Measurements from ENCODE around the gene ADAM10.

The ADAM10 gene

DNA sequence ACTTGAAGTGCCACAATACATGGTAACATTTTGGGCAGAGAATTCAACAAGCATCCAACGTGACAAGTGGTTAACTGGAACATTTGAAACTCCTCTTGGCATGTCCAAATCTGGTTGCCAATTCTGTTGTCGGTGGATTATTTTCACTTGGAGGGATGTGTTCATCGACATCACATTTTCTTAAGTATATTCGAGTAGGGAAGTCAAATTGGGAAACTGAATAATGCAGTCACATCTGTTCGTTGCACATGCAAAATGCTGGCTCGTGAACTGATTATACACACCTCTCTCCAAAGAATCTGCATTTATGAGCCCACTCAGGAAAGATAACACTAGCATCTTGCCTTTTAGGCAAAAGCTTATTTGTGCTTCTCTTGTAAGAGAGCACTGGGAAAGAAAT is 178.0 kb downstream of the ADAM10 start:
- no peak for DNase-seq

GRCh38 chr15:58569455-58569854 is 180.1 kb downstream of the ADAM10 start:
- no peak for DNase-seq

GRCh38 chr15:58568157-58568571 is 181.3 kb downstream of the ADAM10 start:
- DNase-seq: no peak

GRCh38 chr15:58566029-58566428 is 183.5 kb downstream of the ADAM10 start:
- DNase-seq: no peak

GRCh38 chr15:58565619-58566018 is 183.9 kb downstream of the ADAM10 start:
- no peak for DNase-seq

GRCh38 chr15:58564981-58565380 is 184.5 kb downstream of the ADAM10 start:
- DNase-seq: peak; percentile 87

DNA sequence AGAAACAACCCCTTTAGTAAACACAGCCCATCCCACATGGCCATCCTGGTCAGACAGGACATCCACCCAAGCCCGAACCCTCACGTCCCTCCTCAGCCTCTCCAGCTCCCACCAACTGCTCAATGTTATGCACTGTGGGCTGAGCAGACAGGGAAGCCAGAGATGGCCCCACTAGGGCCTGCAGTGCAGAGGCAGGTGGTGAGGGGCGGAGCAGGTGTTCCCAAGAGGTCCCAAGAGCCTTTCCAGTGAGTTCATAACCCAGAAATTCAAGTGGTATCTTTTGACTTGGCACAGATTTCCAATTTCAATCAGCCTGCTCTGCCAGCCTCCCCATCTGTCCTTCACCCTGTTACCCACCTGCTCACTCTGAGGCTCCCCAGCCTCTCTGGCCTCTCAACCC is 187.4 kb downstream of the ADAM10 start:
- peak; percentile 87 for DNase-seq

DNA sequence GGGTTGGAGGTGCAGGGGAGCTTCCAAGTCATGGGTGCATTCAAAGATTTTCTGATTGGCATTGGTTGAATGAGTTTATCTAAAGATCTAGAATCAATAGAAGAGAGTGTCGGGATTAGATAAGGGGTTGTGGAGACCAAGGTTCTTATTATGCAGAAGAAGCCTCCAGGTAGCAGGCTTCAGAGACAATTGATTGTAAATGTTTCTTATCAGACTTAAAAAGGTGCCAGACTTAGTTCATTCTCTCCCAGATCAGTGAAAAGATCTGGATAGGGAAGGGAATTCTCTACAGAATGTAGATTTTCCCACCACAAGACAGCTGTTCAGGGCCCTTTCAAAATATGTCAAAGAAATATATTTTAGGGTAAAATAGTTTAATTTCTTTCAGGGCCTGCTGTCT is 188.2 kb downstream of the ADAM10 start:
- no peak for DNase-seq

DNA sequence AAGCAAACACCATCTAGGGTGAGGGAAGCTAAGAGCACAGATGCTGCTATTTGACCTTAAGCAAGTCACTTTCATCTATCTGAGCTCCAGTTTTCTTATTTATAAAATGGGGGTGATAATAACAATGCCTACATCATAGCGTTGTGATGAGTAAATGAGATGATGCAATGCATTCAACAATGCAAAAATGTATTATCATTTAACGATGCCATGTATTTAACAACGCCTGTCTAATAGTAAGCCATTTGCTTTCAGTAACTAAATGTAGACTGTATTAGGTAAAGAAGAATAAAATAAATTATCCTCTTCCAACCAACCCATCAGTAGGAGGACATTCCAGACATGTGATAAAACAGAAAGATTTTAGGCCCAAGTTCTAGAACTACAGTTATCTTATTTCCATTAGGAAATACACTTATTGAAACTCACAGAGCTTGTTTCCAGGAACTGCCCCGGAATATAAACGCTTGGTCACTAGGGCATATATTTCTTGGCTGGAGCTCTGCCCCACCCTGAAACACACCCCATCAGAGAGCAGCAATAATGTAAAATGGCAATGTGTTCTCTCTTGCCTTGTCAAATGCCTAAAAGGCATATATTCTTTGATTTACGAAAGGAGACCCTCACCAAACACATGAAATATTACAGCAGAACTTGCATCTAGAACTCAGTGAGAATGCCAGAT is 189.5 kb downstream of the ADAM10 start:
- no peak for DNase-seq

GRCh38 chr15:58558777-58559176 is 190.7 kb downstream of the ADAM10 start:
- no peak for DNase-seq

- DNase-seq: no peak
Measured at GRCh38 chr15:58556541-58556940, 193.0 kb downstream of the ADAM10 start.

GRCh38 chr15:58556028-58556361 is 193.5 kb downstream of the ADAM10 start:
- DNase-seq: no peak

GRCh38 chr15:58555162-58556027 is 194.1 kb downstream of the ADAM10 start:
- DNase-seq: peak; percentile 43

GRCh38 chr15:58554758-58555157 is 194.7 kb downstream of the ADAM10 start:
- DNase-seq: no peak

DNA sequence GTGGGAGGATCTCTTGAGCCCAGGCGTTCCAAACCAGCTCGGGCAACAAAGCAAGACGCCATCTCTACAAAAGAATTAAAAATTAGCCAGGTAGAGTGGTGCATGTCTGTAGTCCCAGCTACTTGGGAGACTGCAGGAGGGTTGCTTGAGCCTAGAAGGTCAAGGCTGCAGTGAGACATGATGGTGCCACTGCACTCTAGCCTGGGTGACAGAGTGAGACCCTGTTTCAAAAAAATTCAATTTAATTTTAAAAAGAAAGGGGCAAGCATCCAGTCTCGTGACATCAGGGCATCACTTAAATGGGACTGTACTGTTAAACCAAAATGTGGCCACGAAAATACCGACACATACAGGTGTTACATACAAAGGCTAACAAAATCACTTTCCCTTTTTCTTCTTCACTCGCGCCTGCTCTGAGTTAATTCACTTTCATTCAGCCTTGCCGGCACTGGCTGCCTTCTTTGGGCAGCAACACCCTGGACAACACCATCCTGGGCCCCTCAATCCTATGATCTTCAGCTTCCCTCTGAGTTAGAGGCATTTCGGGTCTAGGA is 196.1 kb downstream of the ADAM10 start:
- no peak for DNase-seq

- DNase-seq: no peak
Measured at GRCh38 chr15:58552505-58553364, 196.8 kb downstream of the ADAM10 start.

- no peak for DNase-seq
Measured at GRCh38 chr15:58551764-58552504, 197.6 kb downstream of the ADAM10 start.

DNA sequence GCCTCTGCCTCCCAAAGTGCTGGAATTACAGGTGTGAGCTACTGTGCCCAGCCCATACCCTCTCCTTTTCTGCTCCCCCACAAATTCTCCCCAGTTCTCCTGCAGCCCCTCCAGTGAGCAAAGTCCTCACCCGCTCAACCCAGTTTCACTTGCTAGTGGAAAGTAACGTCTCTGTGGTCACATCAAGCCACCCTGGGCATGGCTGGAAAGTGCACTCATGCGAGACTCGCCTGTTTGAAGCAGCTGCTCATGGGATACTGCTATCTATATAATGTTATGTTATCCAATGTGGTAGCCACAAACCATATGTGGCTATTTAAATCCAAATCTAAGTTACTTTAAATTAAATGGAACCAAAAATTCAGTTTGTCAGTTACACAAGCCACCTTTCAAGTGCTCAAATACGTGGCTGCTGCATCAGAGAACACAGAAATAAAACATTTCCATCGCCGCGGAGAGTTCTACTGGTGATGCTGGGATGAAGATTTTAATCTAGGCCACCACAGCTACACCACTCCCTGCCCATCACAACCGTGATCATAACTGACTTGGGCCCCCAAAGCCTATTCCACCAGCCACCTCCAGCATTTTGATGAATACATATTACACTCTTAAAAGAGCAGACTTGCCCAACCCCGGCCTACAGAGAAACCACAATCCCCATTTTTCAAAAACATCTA is 198.3 kb downstream of the ADAM10 start:
- no peak for DNase-seq

- no peak for DNase-seq
Measured at GRCh38 chr15:58549785-58550074, 199.8 kb downstream of the ADAM10 start.

GRCh38 chr15:58549013-58549784 is 200.3 kb downstream of the ADAM10 start:
- peak; percentile 15 for DNase-seq

GRCh38 chr15:58548308-58549012 is 201.0 kb downstream of the ADAM10 start:
- no peak for DNase-seq
